Thyroid gland (tissue), 4 donors: ENCODE measurements around the gene ZNF579. TPM values are rescaled to one million over a fixed set of nuclear protein-coding genes. Genes with fewer than 3 reads are reported as not detected.

ENCODE experiments used
- DNase-seq, 2 donors: peaks; one replicate each; pipeline ENCODE4 v3.0.0-alpha.2; 2019
- H3K27ac ChIP-seq, 3 donors: fragments of 200-600 bp; sonication (generic); 1 replicate in 2 of 3; 2 replicates in 1 of 3; pipeline ENCODE4 v1.5.1; 2016 to 2019; ENCODE audit warnings: mild to moderate bottlenecking in 1 of 3, moderate library complexity in 1 of 3
- H3K27me3 ChIP-seq: fragments of 200-600 bp; sonication (generic); one replicate; pipeline ENCODE4 v1.5.1; 2019
- H3K36me3 ChIP-seq, 2 donors: fragments of 200-600 bp; sonication (generic); one replicate each; pipeline ENCODE4 v1.5.1; 2016 to 2019
- H3K4me1 ChIP-seq, 2 donors: fragments of 200-600 bp; sonication (generic); one replicate each; pipeline ENCODE4 v1.5.1; 2017 to 2019
- H3K4me3 ChIP-seq, 3 donors: fragments of 200-600 bp; sonication (generic); replicated peaks in 1 of 3; 1 replicate in 2 of 3; 2 replicates in 1 of 3; pipeline ENCODE4 v1.5.1; 2016; ENCODE audit warnings: mild to moderate bottlenecking in 1 of 3
- H3K9me3 ChIP-seq: fragments of 200-600 bp; sonication (generic); one replicate; pipeline ENCODE4 v1.5.1; 2017
- POLR2A ChIP-seq, 2 donors: fragments of 450-650 bp; IDR thresholded peaks; one replicate each; pipeline ENCODE4 v1.6.1; 2017; ENCODE audit warnings: antibody characterized with exemption in 2 of 2, mild to moderate bottlenecking in 2 of 2, moderate library complexity in 1 of 2
- WGBS, 2 donors: methylation state at CpG; one replicate each; pipeline ENCODE4 v1.1.5; 2017; 5-methylcytosine and 5-hydroxymethylcytosine counted together
- intact Hi-C: fragments of 100-400 bp; cut with DNase I; formaldehyde crosslinking; loops from one replicate; pipeline ENCODE4 v1.15.1; 2023
- total RNA-seq, 4 donors: library from RNA; depleted of rRNA; stranded (reverse); fragments of >200 nt; gene quantifications; one replicate each; pipeline ENCODE4 v1.2.3, GENCODE V29; 2016
- TF ChIP-seq, protein P1 (sequence below), 6 experiments: fragments of 200-600 bp in 3 of 6; fragments of 450-650 bp in 3 of 6; sonication (generic) in 3 of 6; IDR thresholded peaks; one replicate each; pipeline ENCODE4 v1.5.1; 2016 to 2019; ENCODE audit warnings: antibody characterized with exemption in 6 of 6, mild to moderate bottlenecking in 2 of 6, inconsistent platforms in 1 of 6, moderate library complexity in 1 of 6

The ZNF579 gene
- total RNA-seq, 4 donors from 2014 or later, result 4.0 to 7.5 (median 6.6) TPM

DNA sequence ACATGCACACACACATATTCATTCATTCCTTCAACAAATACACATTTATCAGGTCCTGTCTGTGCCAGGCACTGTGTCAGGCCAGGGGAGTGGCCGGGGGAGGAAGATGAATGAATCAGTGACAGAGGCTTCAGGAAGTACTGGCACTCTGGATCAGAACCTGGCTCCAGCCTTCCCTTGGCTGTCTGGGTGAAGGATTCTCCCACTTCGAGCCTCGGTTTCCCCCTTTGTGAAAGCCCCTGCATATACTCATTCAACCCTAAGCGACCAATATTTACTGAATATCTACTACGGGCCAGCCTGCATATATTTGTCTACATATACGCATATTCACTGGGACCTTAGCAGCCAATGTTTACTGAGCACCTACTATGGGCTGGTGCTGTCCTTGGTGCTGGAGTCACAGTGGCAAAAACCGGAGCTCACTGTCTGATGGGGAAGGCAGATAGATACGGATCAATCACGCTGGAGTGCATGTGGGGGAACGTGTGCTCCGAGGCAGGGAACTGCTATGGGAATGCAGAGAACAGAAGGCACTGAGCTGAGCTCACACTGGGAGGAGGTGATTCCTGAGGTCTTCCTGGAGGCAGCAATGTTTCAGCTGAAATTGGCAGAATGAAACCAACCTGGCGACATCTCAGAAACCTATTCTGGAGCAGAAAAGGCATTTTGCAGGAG is 636 bp upstream of the ZNF579 start:
- peak in 1 of 2 donors; percentile 18 for DNase-seq
- Histone ChIP-seq H3K9me3 (no peaks in the 10 kb centered on the region), H3K36me3 (peaks cover 11 to 18% of the 10 kb centered on the region in 2 donors), H3K27ac (peak overlapping the region; percentile 87 to 97 (median 96)), H3K27me3 (no peaks in the 10 kb centered on the region), H3K4me1 (peaks cover 11 to 24% of the 10 kb centered on the region in 2 donors), H3K4me3 (peak overlapping the region; percentile 19 to 95 (median 65))
- TF ChIP-seq, protein P1, sequence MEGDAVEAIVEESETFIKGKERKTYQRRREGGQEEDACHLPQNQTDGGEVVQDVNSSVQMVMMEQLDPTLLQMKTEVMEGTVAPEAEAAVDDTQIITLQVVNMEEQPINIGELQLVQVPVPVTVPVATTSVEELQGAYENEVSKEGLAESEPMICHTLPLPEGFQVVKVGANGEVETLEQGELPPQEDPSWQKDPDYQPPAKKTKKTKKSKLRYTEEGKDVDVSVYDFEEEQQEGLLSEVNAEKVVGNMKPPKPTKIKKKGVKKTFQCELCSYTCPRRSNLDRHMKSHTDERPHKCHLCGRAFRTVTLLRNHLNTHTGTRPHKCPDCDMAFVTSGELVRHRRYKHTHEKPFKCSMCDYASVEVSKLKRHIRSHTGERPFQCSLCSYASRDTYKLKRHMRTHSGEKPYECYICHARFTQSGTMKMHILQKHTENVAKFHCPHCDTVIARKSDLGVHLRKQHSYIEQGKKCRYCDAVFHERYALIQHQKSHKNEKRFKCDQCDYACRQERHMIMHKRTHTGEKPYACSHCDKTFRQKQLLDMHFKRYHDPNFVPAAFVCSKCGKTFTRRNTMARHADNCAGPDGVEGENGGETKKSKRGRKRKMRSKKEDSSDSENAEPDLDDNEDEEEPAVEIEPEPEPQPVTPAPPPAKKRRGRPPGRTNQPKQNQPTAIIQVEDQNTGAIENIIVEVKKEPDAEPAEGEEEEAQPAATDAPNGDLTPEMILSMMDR (IDR thresholded peaks at IDR 0.05), result no peak
- TF ChIP-seq POLR2A (IDR thresholded peaks at IDR 0.05), result no peak
- WGBS, 2 donors, result 32% methylated on average over 11 to 12 of the region's 12 CpGs
- intact Hi-C loops, result no loop called here

DNA sequence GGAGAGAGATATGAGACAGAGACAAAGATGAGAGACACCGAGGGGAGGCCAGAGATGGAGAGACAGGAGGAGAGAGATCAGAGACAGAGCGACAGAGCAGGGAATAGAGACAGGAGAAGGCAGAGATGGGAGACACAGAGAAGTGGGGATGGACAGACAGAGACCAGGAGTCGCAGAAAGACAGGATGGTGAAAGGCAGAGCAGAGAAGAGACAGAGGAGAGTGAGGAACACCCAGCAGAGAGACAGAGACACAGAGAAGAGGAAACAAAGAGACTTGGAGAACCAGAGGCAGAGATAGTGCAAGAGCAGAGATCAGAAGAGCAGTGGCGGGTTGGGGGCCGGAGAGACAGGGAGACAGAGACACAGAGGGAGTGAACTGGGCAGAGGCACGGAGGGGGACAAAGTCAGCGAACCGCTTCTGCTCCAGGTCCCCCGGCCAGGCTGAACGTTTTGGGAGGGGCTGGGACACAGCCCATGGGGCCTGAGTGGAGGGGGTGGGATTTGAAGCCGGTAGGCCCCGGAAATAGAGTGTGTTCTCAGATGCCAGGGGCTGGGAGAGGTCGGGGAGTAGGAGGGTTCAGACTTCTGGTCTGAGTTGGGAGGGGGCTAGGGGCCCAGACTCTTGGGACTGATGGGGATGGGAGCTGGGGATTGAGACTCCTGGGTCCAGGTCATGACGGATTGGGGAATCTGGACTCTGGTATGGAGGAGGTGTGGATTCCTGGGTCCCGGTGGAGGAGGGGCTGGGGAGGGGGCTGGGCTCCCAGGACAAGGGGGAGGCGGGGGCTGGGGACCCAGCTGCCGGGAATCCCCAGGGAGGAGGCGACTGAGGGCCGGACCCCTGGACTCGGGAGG is 654 bp downstream of the ZNF579 start:
- no peaks in the 10 kb centered on the region for H3K27me3 ChIP-seq
- peak overlapping the region; percentile 87 to 97 (median 96) for H3K27ac ChIP-seq
- DNase-seq, result peak; percentile 60 to 62
- WGBS, 2 donors, result 11 to 13% methylated on average over 15 to 17 of the region's 20 CpGs
- TF ChIP-seq, protein P1 (IDR thresholded peaks at IDR 0.05), result no peak
- TF ChIP-seq POLR2A (IDR thresholded peaks at IDR 0.05), result no peak
- intact Hi-C loops, result no loop called here
- peaks cover 11 to 24% of the 10 kb centered on the region in 2 donors for H3K4me1 ChIP-seq
- H3K9me3 ChIP-seq, result no peaks in the 10 kb centered on the region
- H3K4me3 ChIP-seq, result peak overlapping the region; percentile 19 to 95 (median 65)
- peaks cover 11 to 18% of the 10 kb centered on the region in 2 donors for H3K36me3 ChIP-seq

DNA sequence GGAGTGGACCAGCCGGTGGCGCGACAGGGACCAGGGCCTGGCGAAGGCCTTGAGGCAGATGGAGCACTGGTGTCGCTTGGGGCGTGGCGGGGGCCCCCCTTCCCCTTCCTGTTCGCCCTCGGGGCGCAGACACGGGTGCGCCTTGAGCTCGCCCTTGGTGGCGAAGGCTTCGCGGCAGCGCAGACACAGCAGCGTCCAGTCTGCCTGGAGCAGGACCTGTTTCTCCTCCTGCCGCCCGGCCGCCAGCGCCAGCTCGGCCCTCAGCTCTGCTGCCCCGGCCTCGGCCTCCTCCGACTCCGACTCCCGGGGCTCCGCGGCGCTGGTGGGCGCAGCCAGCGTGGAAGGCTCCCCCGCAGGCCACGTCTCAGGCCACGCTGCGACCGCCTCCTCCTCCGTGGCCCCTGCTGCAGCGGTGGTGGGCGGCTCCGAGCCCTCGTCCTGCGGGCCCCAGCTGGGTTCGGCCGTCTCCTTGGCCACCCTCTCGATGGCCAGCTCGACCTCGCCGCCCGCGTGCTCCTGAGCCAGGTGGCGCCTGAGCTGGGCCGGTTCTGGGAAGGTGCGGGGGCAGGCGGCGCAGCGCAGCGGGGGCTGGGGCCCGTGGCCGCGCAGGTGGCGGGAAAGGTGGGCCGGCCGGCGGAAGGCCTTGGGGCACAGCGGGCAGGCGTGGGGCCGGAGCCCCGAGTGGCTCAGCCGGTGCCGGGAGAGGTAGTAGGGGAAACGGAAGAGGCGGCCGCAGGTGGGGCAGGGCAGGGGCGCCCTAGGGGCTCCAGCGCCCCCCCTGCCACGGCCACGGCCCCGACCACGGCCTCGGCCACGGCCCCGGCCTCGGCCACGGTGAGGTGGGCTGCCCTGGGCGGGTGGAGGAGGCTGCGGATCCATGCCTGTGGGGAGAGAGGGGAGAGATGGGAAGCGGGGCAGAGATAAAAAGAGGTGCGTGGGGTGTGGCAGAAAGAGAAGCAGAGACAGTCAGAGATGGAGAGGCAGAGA is 1.6 kb downstream of the ZNF579 start:
- no peak overlapping the region for H3K27ac ChIP-seq
- DNase-seq, result no peak
- 95% methylated on average over 43 to 78 of the region's 90 CpGs for WGBS, 2 donors
- TF ChIP-seq, protein P1 (IDR thresholded peaks at IDR 0.05), result no peak
- no peak for TF ChIP-seq POLR2A (IDR thresholded peaks at IDR 0.05)
- intact Hi-C loops, result no loop called here
- H3K27me3 ChIP-seq, result no peaks in the 10 kb centered on the region
- peak overlapping the region in 2 of 3 donors; percentile 19 to 95 for H3K4me3 ChIP-seq
- H3K4me1 ChIP-seq, result peaks cover 11 to 24% of the 10 kb centered on the region in 2 donors
- H3K36me3 ChIP-seq, result peaks cover 11 to 18% of the 10 kb centered on the region in 2 donors
- no peaks in the 10 kb centered on the region for H3K9me3 ChIP-seq

DNA sequence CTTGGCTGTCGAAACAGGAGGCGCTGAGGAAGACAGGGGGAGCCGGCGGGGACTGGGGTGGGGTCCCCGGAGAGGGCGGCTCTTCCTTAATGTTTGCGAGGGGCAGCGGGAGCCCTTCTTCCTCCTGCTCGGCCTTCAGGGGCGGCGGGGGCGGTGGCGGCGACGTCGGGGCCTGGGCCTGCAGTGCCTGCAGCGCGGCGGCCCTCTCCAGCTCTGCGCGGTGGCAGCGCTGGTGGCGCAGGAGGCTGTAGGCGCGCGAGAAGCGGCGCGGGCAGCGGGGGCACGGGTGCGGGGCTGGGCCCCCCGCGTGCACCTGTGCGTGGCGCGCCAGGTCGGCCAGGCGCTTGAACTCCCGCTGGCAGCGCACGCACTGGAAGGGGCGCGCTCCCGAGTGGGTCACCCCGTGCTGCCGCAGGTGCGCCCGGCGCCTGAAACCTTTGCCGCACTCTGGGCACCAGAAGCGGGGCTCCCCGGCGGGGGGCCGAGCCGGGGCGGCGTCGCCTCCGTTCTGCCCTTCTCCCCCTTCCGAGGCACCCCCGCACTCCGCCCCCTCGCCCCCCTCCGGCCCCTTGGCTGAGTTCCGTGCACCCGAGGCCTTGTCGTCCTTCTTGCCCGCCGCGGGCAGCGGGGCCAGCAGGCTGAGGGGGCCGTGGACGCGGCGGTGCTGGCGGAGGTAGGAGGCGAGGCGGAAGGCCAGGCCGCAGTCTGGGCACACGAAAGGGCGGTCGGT is 2.5 kb downstream of the ZNF579 start:
- no peaks in the 10 kb centered on the region for H3K9me3 ChIP-seq
- WGBS, 2 donors, result 94% methylated on average over 56 to 71 of the region's 83 CpGs

More for the DNA sequence above, 2.5 kb downstream of the ZNF579 start:
- Histone ChIP-seq H3K4me3 (no peak overlapping the region), H3K4me1 (peaks cover 11 to 24% of the 10 kb centered on the region in 2 donors), H3K36me3 (peaks cover 11 to 18% of the 10 kb centered on the region in 2 donors), H3K27me3 (no peaks in the 10 kb centered on the region), H3K27ac (no peak overlapping the region)
- DNase-seq, result no peak
- no peak for TF ChIP-seq POLR2A (IDR thresholded peaks at IDR 0.05)
- TF ChIP-seq, protein P1 (IDR thresholded peaks at IDR 0.05), result no peak
- intact Hi-C loops, result no loop called here
